A673 (cell line): Measurements from ENCODE around the gene GP1BB. TPM values are rescaled to one million over a fixed set of nuclear protein-coding genes. Genes with fewer than 3 reads are reported as not detected.

Source experiments
- BruUV-seq: library from RNA; stranded (reverse); fragments of 400-500 nt; replicated peaks from 2 replicates; lab custom pipeline; 2021; lab: Mats Ljungman, UMichigan
- CTCF ChIA-PET: fragments of 300-600 bp; sonication (Branson Sonifier 250); formaldehyde crosslinking; loops from one replicate; lab custom pipeline; 2022; ENCODE audit warnings: antibody characterized with exemption; lab: Charles Lee
- POLR2A ChIA-PET: fragments of 300-600 bp; sonication (Branson Sonifier 250); formaldehyde crosslinking; loops from one replicate; lab custom pipeline; 2022; ENCODE audit warnings: antibody characterized with exemption; ENCODE audit not compliant: low non-redundant PET; lab: Charles Lee
- DNase-seq: peaks from one replicate; pipeline ENCODE4 v3.0.0-alpha.2; 2015; ENCODE audit warnings: low spot score
- H3K27ac ChIP-seq: fragments of 200-600 bp; sonication (generic); 2 replicates; pipeline ENCODE4 v1.5.1; 2016; ENCODE audit warnings: mixed run types, low read depth, mild to moderate bottlenecking, mixed read lengths, antibody characterized with exemption, low read length; ENCODE audit not compliant: poor library complexity, severe bottlenecking
- H3K27me3 ChIP-seq: fragments of 200-600 bp; sonication (generic); replicated peaks from 2 replicates; pipeline ENCODE4 v1.6.1; 2017; ENCODE audit warnings: mixed run types, low read depth, mild to moderate bottlenecking, mixed read lengths, antibody characterized with exemption, low read length; ENCODE audit not compliant: insufficient read depth, poor library complexity
- H3K36me3 ChIP-seq: fragments of 200-600 bp; sonication (generic); 2 replicates; pipeline ENCODE4 v1.6.1; 2016; ENCODE audit warnings: mixed run types, mild to moderate bottlenecking, mixed read lengths, antibody characterized with exemption, low read length; ENCODE audit not compliant: insufficient read depth, poor library complexity, severe bottlenecking
- H3K4me1 ChIP-seq: fragments of 200-600 bp; sonication (generic); 2 replicates; pipeline ENCODE4 v1.6.1; 2017; ENCODE audit warnings: mixed run types, mild to moderate bottlenecking, mixed read lengths, antibody characterized with exemption, low read length; ENCODE audit not compliant: insufficient read depth, poor library complexity, severe bottlenecking
- H3K4me3 ChIP-seq: fragments of 200-600 bp; sonication (generic); 2 replicates; pipeline ENCODE4 v1.5.1; 2016; ENCODE audit warnings: low read depth, mixed run types, mild to moderate bottlenecking, mixed read lengths, low read length; ENCODE audit not compliant: poor library complexity, severe bottlenecking
- H3K9me3 ChIP-seq: fragments of 200-600 bp; sonication (generic); 2 replicates; pipeline ENCODE4 v1.6.1; 2016; ENCODE audit warnings: mixed run types, low read depth, mild to moderate bottlenecking, mixed read lengths, antibody characterized with exemption, low read length; ENCODE audit not compliant: poor library complexity, severe bottlenecking
- CTCF ChIP-seq: fragments of 300-800, 200-600 bp; sonication (generic); conservative IDR thresholded peaks from 2 replicates; pipeline ENCODE4 v1.5.1; 2017; ENCODE audit warnings: low read depth, mild to moderate bottlenecking, antibody characterized with exemption, low read length, moderate library complexity, mixed read lengths
- EZH2 ChIP-seq: fragments of 200-600 bp; sonication (generic); IDR thresholded peaks from 2 replicates; pipeline ENCODE4 v1.6.1; 2017; ENCODE audit warnings: borderline replicate concordance, low read depth, mild to moderate bottlenecking, mixed read lengths, antibody characterized with exemption, low read length; ENCODE audit not compliant: poor library complexity, severe bottlenecking
- intact Hi-C: fragments of 100-400 bp; cut with micrococcal nuclease; formaldehyde crosslinking; loops from one replicate; pipeline ENCODE4 v1.10.0; 2022; ENCODE audit not compliant: unreplicated experiment
- total RNA-seq: library from RNA; stranded (reverse); gene quantifications from 2 replicates; pipeline ENCODE4 v1.2.3, GENCODE V29; 2021

The GP1BB gene
- total RNA-seq, 1 experiment from 2014 or later, result 12.6 TPM

GRCh38 chr22:19739911-19740449 lies 16.6 kb downstream of the GP1BB start:
- no TSS peak for BruUV-seq
- Histone ChIP-seq H3K4me3 (no peak overlapping the region), H3K4me1 (no peaks in the 10 kb centered on the region), H3K36me3 (no peaks in the 10 kb centered on the region), H3K9me3 (no peaks in the 10 kb centered on the region), H3K27ac (no peak overlapping the region), H3K27me3 (no peaks in the 10 kb centered on the region)
- POLR2A ChIA-PET, result no interaction called here
- no peak for DNase-seq
- CTCF ChIA-PET, result no interaction called here
- TF ChIP-seq EZH2 (no peak), CTCF (no peak)
- intact Hi-C loops, result no loop called here

GRCh38 chr22:19740586-19740985 lies 17.2 kb downstream of the GP1BB start:
- Histone ChIP-seq H3K36me3 (no peaks in the 10 kb centered on the region), H3K27me3 (no peaks in the 10 kb centered on the region), H3K4me3 (no peak overlapping the region), H3K4me1 (no peaks in the 10 kb centered on the region), H3K9me3 (no peaks in the 10 kb centered on the region), H3K27ac (no peak overlapping the region)
- TF ChIP-seq EZH2, result no peak
- TF ChIP-seq CTCF, result no peak
- POLR2A ChIA-PET, result no interaction called here
- no peak for DNase-seq
- BruUV-seq, result no TSS peak
- intact Hi-C loops, result no loop called here
- CTCF ChIA-PET, result no interaction called here

GRCh38 chr22:19741053-19741452 lies 17.7 kb downstream of the GP1BB start:
- CTCF ChIA-PET, result no interaction called here
- Histone ChIP-seq H3K4me1 (no peaks in the 10 kb centered on the region), H3K36me3 (no peaks in the 10 kb centered on the region), H3K4me3 (no peak overlapping the region), H3K27ac (no peak overlapping the region), H3K27me3 (no peaks in the 10 kb centered on the region), H3K9me3 (no peaks in the 10 kb centered on the region)
- no peak for TF ChIP-seq CTCF
- TF ChIP-seq EZH2, result no peak
- POLR2A ChIA-PET, result no interaction called here
- intact Hi-C loops, result no loop called here
- no peak for DNase-seq
- no TSS peak for BruUV-seq
